Measurements from ENCODE around the gene SHB. TPM values are rescaled to one million over a fixed set of nuclear protein-coding genes. Genes with fewer than 3 reads are reported as not detected.
"Not testable (repeated sequence)": the region's sequence is repeated elsewhere in the genome, so short reads cannot be mapped to it uniquely, and the experiment has no call there.

The SHB gene
- total RNA-seq, 1 experiment from 2014 or later = 15.1 TPM

- DNase-seq (ENCODE audit: low spot score) = no peak
Observed at GRCh38 chr9:37918665-37919170, 150.3 kb downstream of the SHB start.

GRCh38 chr9:37917801-37918664, 151.0 kb downstream of the SHB start:
- no peak for DNase-seq (ENCODE audit: low spot score)

GRCh38 chr9:37917313-37917731, 151.7 kb downstream of the SHB start:
- DNase-seq (ENCODE audit: low spot score) = no peak

- DNase-seq (ENCODE audit: low spot score) = no peak
Observed at GRCh38 chr9:37916471-37917312, 152.3 kb downstream of the SHB start.

- no peak for DNase-seq (ENCODE audit: low spot score)
Observed at GRCh38 chr9:37915911-37916470, 153.0 kb downstream of the SHB start.

- DNase-seq (ENCODE audit: low spot score) = no peak
Observed at GRCh38 chr9:37914701-37915358, 154.2 kb downstream of the SHB start.

GRCh38 chr9:37914154-37914551, 154.9 kb downstream of the SHB start:
- no peak for DNase-seq (ENCODE audit: low spot score)

- DNase-seq (ENCODE audit: low spot score) = peak; percentile 80
Observed at GRCh38 chr9:37913480-37914153, 155.4 kb downstream of the SHB start.

- DNase-seq (ENCODE audit: low spot score) = no peak
Observed at GRCh38 chr9:37911271-37911681, 157.8 kb downstream of the SHB start.

- no peak for DNase-seq (ENCODE audit: low spot score)
Observed at GRCh38 chr9:37910271-37910670, 158.8 kb downstream of the SHB start.

- not testable (repeated sequence) for DNase-seq (ENCODE audit: low spot score)
Observed at GRCh38 chr9:37909836-37910235, 159.2 kb downstream of the SHB start.

GRCh38 chr9:37909326-37909725, 159.7 kb downstream of the SHB start:
- DNase-seq (ENCODE audit: low spot score) = no peak

GRCh38 chr9:37908698-37909186, 160.3 kb downstream of the SHB start:
- no peak for DNase-seq (ENCODE audit: low spot score)

- DNase-seq (ENCODE audit: low spot score) = no peak
Observed at GRCh38 chr9:37908283-37908682, 160.7 kb downstream of the SHB start.

- no peak for DNase-seq (ENCODE audit: low spot score)
Observed at GRCh38 chr9:37906312-37907239, 162.5 kb downstream of the SHB start.

- DNase-seq (ENCODE audit: low spot score) = no peak
Observed at GRCh38 chr9:37905776-37906175, 163.3 kb downstream of the SHB start.

- no peak for DNase-seq (ENCODE audit: low spot score)
Observed at GRCh38 chr9:37905131-37905505, 163.9 kb downstream of the SHB start.

GRCh38 chr9:37904445-37905130, 164.4 kb downstream of the SHB start:
- DNase-seq (ENCODE audit: low spot score) = no peak

Measured in A172 (cell line).